ENCODE results near the gene CTSE. TPM values are rescaled to one million over a fixed set of nuclear protein-coding genes. Genes with fewer than 3 reads are reported as not detected.

The CTSE gene
- total RNA-seq, 1 experiment from 2014 or later = 0.48 TPM

DNA sequence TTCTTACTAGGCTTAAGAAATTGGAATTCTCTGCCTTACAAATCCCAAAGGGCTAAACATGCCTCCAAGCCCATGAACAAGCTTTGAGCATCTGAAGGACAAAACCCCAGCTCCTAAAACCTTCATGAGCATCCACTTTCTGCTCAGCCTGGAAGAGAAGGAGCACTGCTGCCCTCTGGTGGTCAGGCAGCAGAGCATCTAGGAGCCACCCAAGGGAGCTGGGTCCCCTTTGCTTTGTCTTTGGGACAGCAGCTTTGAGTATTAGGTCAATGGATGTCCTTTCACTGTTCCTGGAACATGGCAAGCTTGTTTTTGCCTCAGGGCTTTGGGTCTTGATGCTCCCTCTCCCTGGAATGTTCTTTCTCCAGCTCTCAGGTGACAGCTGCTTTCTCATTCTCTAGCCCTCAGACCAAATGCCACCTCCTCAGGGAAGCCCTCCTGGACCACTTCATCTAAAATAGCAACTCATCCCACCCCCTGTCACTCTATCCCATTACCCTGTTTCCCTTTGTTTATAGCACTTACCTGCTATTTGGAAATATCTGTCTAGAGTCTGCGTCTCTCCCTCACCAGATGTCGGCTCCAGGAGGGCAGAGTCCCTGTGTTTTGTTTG is 46.2 kb downstream of the CTSE start:
- Mint-ChIP-seq H3K4me1 (ENCODE audit: low read depth, unreplicated experiment) (no peaks in the 10 kb centered on the region), H3K36me3 (ENCODE audit: insufficient read depth, unreplicated experiment) (no peaks in the 10 kb centered on the region), H3K9me3 (ENCODE audit: unreplicated experiment) (peaks cover 26% of the 10 kb centered on the region), H3K27me3 (ENCODE audit: insufficient read depth, unreplicated experiment) (peaks cover 9% of the 10 kb centered on the region), H3K27ac (ENCODE audit: unreplicated experiment) (no peak overlapping the region), H3K4me3 (ENCODE audit: unreplicated experiment) (no peak overlapping the region)
- Histone ChIP-seq H3K36me3 (ENCODE audit: control insufficient read depth, insufficient read depth, low read length) (no peaks in the 10 kb centered on the region), H3K9me3 (no peaks in the 10 kb centered on the region), H3K27me3 (replicated peaks; ENCODE audit: control insufficient read depth, insufficient read depth, low read length) (no peaks in the 10 kb centered on the region), H3K4me1 (0 out of 2 replicates have a peak, but pooled peaks cover 5% of the 10 kb centered on the region), H3K4me3 (ENCODE audit: low read depth, low read length) (no peak overlapping the region)
- ChIA-PET CTCF (interaction anchor here (0.7 to 4.7 kb wide), 38 partner anchors 9 to 386 kb away, joined by 3 to 242 read pairs (median 6); partner anchors contain the start of genes AVPR1B, NUCKS1, PM20D1 and RAB7B), POLR2A (no interaction called here)
- intact Hi-C loops (cut with micrococcal nuclease; ENCODE audit: unreplicated experiment) = loop anchor here (1.0 to 5.0 kb wide), 3 partner anchors 58 to 320 kb away; no protein-coding TSS in a partner anchor
- peak; percentile 94 to 97 for TF ChIP-seq CTCF (IDR thresholded peaks at IDR 0.05; ENCODE audit: insufficient read depth in 1 of 2, low read depth in 1 of 2, low read length in 1 of 2, severe bottlenecking in 1 of 2, unreplicated experiment in 1 of 2)
- BruUV-seq (replicated peaks) = no TSS peak
- DNase-seq = peak; percentile 74 to 81

DNA sequence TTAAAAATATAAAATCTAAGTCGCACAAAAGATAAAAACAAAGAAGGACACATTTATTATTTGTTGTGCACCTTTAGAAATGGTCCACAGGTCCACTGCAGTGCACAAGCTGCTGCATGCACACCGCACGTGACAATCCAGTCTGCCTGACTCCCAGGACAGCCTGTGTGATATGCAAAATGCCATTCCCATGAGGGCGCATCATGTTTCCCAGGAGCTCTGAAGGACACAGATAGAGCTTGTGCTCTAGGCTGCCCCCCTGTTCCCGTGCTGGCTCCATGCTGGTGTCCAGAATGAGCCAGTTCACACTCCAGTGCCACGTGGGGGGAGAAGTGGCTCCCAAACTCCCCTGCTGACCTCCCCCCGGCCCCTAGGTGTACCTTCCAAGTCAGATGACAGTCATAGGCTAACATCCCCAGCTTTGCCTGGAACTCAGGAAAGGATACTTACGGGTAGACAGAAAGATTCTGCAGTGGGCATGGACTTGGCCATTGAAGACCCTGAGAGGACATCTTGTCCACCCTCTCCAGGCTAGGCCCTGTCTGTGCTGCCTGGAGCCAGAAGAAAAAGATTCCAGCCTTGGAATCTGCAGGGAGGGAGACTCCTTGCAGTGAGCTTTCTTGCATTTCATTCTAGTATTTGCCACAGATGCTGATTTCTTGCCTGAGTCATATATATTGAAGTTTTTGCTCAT is 46.8 kb downstream of the CTSE start:
- no peak overlapping the region for H3K4me3 Mint-ChIP-seq (ENCODE audit: unreplicated experiment)
- ChIA-PET CTCF (interaction anchor here (0.7 to 4.7 kb wide), 38 partner anchors 9 to 385 kb away, joined by 3 to 242 read pairs (median 6); partner anchors contain the start of genes AVPR1B, NUCKS1, PM20D1 and RAB7B), POLR2A (no interaction called here)
- no peak for TF ChIP-seq CTCF (IDR thresholded peaks at IDR 0.05; ENCODE audit: insufficient read depth in 1 of 2, low read depth in 1 of 2, low read length in 1 of 2, severe bottlenecking in 1 of 2, unreplicated experiment in 1 of 2)
- no peaks in the 10 kb centered on the region for H3K4me1 Mint-ChIP-seq (ENCODE audit: low read depth, unreplicated experiment)
- H3K9me3 Mint-ChIP-seq (ENCODE audit: unreplicated experiment) = peaks cover 26% of the 10 kb centered on the region
- intact Hi-C loops (cut with micrococcal nuclease; ENCODE audit: unreplicated experiment) = loop anchor here (1.0 to 5.0 kb wide), 3 partner anchors 58 to 320 kb away; no protein-coding TSS in a partner anchor
- no peaks in the 10 kb centered on the region for H3K36me3 Mint-ChIP-seq (ENCODE audit: insufficient read depth, unreplicated experiment)
- H3K27me3 Mint-ChIP-seq (ENCODE audit: insufficient read depth, unreplicated experiment) = peaks cover 4% of the 10 kb centered on the region
- Histone ChIP-seq H3K27me3 (replicated peaks; ENCODE audit: control insufficient read depth, insufficient read depth, low read length) (no peaks in the 10 kb centered on the region), H3K4me1 (0 out of 2 replicates have a peak, but pooled peaks cover 5% of the 10 kb centered on the region), H3K4me3 (ENCODE audit: low read depth, low read length) (no peak overlapping the region), H3K9me3 (no peaks in the 10 kb centered on the region), H3K36me3 (ENCODE audit: control insufficient read depth, insufficient read depth, low read length) (no peaks in the 10 kb centered on the region)
- peak in 1 of 2 experiments; percentile 22 for DNase-seq
- no peak overlapping the region for H3K27ac Mint-ChIP-seq (ENCODE audit: unreplicated experiment)
- no TSS peak for BruUV-seq (replicated peaks)

GRCh38 chr1:205976036-205976435 is 47.7 kb downstream of the CTSE start:
- Mint-ChIP-seq H3K9me3 (ENCODE audit: unreplicated experiment) (peaks cover 26% of the 10 kb centered on the region), H3K27me3 (ENCODE audit: insufficient read depth, unreplicated experiment) (peaks cover 3% of the 10 kb centered on the region), H3K27ac (ENCODE audit: unreplicated experiment) (no peak overlapping the region), H3K36me3 (ENCODE audit: insufficient read depth, unreplicated experiment) (no peaks in the 10 kb centered on the region), H3K4me1 (ENCODE audit: low read depth, unreplicated experiment) (no peaks in the 10 kb centered on the region), H3K4me3 (ENCODE audit: unreplicated experiment) (no peak overlapping the region)
- Histone ChIP-seq H3K4me3 (ENCODE audit: low read depth, low read length) (no peak overlapping the region), H3K4me1 (0 out of 2 replicates have a peak, but pooled peaks cover 5% of the 10 kb centered on the region), H3K9me3 (no peaks in the 10 kb centered on the region), H3K27me3 (replicated peaks; ENCODE audit: control insufficient read depth, insufficient read depth, low read length) (no peaks in the 10 kb centered on the region), H3K36me3 (ENCODE audit: control insufficient read depth, insufficient read depth, low read length) (no peaks in the 10 kb centered on the region)
- intact Hi-C loops (cut with micrococcal nuclease; ENCODE audit: unreplicated experiment) = loop anchor here (5.0 kb wide), 1 partner anchor 319 kb away; no protein-coding TSS in a partner anchor
- no TSS peak for BruUV-seq (replicated peaks)
- ChIA-PET CTCF (interaction anchor here (1.7 to 4.7 kb wide), 4 partner anchors 26 to 68 kb away, joined by 8 to 242 read pairs (median 10); no protein-coding TSS in a partner anchor), POLR2A (no interaction called here)
- TF ChIP-seq CTCF (IDR thresholded peaks at IDR 0.05; ENCODE audit: insufficient read depth in 1 of 2, low read depth in 1 of 2, low read length in 1 of 2, severe bottlenecking in 1 of 2, unreplicated experiment in 1 of 2) = no peak
- no peak for DNase-seq

All from Caco-2 (cell line).